CD1c-positive myeloid dendritic cell (primary cell): Measurements from ENCODE around the gene MTMR6.
A peak's percentile ranks its signal among the peaks of the same experiment; 100 is the strongest.
"Not testable (repeated sequence)": the region's sequence is repeated elsewhere in the genome, so short reads cannot be mapped to it uniquely, and the experiment has no call there.

ENCODE experiments used
- DNase-seq: peaks from one replicate; pipeline ENCODE4 v3.0.0-alpha.2; 2016; ENCODE audit errors: extremely low spot score

Gene MTMR6

DNA sequence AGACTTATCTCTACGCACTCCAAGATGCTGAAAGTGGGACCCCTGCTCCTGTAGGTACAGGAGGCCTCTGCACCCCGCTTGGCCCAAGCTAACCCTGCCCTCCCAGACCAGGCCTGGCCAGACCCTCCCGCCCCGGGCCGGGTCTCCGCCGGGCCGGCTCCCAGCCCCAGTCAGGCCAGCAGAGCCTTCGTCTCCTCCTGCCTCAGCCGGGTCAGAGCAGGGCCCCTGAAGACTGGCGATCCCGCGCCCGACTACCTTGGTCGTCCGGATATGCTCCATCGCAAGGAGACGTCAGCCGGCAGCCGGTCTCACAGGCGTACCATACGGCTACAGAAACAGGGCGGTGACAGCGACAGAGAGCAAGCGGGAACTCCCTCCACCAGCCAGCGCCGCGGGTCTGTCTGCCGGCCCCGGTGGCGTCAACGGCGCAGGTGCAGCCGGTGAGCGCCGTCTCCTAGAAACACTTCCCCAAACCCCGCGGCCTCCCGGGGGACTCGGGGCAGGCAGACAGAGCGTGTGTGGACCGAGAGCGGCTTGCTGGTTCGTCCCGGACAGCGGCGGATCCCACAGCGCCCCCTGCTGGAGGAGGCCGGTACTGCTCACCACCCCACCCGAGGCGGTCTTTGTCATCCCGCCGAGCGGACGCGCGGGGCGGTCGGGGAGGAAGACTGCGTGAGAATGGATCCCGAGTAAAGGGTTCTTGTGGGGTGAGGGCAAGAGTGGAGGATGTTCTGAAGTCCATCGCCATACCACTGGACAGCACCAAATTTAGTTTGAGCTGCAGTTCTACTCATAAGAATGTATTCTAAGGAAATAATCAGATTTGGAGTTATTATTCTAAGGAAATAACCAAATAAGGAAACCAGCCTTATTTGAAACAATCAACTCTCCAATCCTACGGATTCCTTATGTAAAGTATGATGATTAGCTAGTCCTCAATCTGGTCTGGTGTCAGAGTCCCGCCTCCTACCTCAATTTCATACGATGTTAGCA lies at the start of gene MTMR6:
TSS of gene MTMR6 (minus strand) at position 520 of the 993 bp plus-strand sequence. CDS start at position 279, 241 bp downstream.
- peak; percentile 96 for DNase-seq

DNA sequence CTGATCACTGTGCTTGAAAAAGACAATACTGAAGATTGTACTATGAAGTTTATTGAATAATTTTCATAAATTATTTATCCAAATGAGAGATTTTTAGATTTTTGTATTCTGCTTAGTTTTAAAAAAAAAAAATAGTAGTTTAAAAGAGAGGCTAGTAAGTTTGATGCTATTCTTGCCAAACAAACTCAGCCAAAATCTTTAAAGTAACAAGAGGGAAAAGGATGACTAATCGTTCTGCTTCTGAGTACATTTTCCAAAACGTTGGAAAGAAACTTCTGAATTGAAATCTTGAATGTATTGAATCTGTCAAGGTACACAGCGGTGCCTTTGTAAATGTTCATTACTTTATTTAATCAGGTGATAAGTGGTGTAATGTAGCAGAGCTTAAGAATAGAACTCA lies 48.6 kb upstream of the MTMR6 start:
- no peak for DNase-seq

DNA sequence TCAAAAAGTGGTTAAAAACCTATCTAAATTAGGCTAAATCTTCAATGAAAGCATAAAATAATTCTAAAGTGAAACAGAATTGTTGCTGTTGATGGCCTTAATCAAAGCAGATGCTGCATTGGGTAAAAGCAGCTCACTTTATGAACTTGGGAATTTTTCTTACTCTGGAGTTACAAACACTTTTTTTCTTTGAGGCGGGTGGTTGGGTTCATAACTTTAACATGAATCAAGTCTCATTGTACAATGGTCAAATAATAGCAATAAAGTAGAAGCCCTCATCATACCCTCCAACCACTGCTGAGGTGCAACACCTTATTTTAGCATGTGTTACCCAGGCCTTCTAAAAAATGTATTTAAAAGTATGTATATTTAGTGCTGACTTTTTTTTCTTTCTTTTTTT lies 43.3 kb upstream of the MTMR6 start:
- no peak for DNase-seq

DNA sequence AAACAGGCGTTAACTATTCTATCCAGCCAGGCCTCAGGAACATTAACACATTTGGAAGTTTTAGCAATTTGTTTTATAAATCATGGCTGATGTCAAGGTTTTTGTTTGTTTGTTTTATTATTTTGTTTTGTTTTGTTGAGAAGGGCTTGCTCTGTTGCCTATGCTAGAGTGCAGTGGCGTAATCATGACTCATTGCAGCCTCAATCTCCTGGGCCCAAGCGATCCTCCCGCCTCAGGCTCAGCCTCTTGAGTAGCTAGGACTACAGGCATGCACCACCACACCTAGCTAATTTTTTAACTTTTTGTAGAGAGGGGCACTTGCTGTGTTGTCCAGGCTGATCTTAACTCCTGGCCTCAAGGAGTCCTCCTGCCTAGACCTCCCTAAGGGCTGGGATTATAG lies 42.4 kb upstream of the MTMR6 start:
- DNase-seq: no peak

DNA sequence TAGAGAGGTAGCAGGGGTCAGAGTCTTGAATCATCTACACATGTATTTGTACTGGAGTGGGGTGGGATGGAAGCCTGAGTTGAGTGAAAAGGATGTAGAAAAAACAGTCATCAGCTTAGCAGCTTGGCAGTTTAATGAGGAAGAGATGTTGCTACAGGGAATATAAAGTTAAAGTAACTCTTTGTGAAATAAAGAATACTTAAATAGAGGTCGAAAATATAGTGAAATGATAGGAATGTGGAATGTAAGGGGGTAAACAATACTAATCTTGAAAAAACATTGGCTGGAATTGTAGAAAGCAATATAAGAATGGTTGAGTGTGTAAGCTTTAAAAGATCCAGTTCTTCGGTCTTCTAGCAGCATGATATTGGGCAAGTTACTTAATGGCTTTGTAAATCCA lies 36.8 kb upstream of the MTMR6 start:
- DNase-seq: no peak

DNA sequence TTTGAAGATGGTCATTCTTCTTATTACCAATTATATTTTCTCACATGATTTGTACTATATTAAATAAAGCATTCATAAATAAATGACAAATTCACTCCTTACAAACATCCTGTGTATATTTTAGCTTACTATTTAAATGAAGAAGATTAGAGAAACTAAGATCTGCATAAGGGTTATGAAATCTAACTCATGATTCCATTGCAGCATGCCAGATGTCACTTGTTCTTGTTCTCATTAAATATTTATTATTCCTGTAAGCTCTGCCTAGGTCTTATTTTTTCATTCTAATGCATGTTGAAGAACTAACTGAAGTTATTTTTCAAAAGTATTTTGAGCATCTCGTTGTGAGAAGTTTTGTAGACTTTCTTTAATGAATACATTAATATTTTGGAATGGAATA lies 32.5 kb upstream of the MTMR6 start:
- no peak for DNase-seq

DNA sequence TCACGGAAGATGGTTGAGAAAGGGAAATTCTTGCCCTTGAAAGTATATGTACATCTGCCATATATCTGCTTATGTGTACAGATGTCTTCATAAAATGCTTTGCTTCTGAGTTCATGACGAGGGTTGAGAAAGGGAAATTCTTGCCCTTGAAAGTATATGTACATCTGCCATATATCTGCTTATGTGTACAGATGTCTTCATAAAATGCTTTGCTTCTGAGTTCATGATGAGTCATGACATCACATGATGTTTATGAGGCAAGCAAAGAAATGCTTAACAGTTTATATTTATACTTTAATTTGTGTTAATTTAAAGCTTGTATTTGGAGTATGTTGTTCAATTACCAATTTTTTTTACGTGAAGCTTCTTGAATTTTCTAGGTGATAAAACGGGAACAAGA lies 31.7 kb upstream of the MTMR6 start:
- not testable (repeated sequence) for DNase-seq

DNA sequence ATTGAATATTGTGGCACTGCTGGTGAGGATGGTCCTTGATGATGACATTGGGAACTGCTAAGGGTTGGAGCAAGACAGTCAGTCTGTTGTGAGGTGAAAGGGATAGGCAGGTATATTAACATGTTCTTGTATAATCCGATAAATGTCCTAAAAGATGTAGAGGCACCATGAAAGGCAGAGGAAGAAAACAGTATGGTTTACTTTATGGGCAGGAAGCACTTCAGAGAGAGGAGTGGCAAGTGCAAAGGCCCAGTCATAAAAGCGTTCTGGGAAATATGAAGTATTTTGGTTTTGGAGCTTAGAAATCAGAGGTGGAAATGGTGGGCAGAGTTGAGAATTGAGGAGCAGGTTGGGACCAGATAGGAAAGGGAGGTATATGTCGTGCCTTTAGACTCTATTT lies 23.6 kb upstream of the MTMR6 start:
- no peak for DNase-seq

DNA sequence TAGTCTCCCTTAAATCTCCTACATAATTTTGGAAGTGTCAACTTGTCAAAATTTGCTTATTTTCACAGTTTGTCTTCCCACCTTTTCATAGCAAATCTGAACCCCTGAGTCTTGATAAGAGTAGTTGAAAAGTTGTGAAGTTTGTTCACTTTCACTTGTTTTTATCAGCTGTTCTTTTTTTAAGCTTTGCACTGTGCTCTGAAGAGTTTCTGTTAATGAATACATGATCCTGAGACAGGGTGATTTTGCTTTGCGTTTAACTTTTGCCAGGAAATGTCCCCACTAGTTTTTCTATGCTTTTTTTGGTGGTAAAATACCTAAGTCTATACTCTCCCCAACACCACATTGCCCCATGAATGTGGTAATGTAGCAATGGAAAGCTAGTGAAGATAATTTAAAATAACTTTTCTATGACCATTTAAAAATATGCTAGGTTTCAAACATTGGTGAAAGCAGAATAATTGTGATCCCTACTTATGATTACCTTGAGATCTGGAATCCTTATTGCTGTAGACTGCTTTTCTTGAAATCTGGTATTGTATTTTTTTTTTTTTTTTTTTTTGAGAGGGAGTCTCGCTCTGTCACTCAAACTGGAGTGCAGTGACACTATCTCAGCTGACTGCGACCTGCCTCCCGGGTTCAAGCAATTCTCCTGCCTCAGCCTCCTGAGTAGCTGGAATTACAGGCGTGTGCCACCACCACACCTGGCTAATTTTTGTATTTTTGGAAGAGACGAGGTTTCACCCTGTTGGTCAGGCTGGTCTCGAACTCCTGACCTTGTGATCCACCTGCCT lies 19.6 kb upstream of the MTMR6 start:
- DNase-seq: no peak

DNA sequence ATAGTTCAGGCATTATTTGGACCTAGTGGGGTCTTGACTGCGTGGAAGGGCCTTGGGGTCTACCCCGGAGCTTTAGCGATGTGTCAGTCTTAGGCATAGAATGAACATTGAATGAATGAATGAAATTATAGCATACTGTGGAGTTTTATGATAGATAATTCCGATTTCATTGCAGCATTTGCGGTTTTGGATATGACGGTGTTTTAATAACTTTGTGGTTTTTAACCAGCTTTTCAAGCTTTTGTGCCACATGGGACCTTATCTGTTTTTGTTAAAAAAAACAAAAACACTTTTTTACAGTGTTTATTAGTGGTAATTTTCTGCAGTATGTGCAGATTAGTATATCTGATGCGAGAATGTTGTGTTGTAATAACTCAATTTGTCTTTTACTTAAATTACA lies 14.8 kb upstream of the MTMR6 start:
- DNase-seq: peak; percentile 8

DNA sequence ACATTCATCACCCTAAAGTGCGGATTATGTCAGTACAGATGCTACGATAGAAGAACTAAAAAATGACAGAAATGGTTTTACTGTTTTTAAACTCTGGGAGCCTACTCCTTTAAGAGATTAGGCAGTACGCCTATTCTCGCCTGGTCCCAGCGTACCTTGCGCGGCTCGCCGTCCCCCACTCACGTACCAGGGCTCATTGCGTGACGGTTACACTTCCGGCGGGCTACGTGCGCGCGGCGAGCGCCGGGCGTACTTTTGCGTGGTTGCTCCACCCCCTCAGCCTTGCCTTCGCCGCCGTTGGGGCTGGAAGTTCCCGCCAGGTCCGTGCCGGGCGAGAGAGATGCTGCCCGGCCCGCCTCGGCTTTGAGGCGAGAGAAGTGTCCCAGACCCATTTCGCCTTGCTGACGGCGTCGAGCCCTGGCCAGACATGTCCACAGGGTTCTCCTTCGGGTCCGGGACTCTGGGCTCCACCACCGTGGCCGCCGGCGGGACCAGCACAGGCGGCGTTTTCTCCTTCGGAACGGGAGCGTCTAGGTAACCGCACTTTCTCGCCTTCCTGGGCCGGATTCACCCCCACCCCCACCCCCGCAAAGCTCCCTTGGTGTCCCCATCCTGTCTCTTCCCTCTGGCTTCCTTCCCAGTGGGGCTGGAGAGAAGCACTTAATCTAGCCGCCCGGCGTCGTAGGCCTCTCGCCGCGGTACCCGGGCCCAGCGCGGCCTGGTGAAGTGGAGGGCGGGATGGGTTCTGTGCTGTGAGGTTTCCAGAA lies 14.2 kb upstream of the MTMR6 start, which contains the start of gene NUP58:
TSS of gene NUP58 (plus strand) at position 279 of the 767 bp plus-strand sequence. CDS start at position 428, 149 bp downstream.
- peak; percentile 97 for DNase-seq

DNA sequence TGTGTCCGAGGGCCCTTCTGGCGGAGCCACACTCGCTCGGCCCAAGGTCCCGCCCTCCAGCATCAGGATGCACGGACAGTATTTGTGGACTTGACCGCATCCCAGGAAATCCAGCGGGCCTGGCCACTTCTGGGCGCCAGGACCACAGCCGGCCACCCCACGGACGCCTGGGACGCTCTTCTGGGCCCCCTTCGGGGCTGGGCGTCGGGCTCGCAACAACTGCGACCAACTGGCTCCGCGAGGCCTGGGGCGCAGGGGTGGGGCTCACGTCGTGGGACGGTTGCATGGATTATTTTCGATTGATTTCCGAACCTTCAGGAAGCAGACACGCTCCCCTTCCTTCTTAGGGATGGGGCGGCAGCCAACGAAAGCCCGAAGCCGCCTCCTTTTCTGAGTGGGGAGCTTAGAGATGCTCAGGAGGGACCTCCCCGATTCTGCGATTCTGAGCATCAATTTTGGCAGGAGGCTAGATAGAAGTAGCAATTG lies 13.6 kb upstream of the MTMR6 start:
- DNase-seq: no peak

DNA sequence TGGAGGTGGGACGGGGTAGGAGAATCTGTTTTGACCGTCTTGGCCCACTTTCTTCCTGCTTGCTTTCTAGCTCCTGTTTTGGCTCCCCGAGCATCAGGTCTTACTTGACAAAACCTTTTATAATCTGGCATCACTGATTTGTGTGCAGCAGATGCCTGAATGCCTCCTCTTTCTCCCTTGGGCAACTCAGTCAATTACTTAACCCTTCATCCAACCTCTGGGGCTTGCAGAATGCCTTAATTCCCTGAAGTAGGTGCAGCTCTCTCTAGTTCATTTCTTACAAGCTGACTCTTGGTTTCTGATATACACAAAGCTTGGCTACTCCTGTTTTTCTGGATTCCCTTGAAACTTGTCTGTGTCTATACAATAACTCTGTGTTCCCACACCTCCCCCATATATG lies 8.4 kb upstream of the MTMR6 start:
- DNase-seq: no peak

DNA sequence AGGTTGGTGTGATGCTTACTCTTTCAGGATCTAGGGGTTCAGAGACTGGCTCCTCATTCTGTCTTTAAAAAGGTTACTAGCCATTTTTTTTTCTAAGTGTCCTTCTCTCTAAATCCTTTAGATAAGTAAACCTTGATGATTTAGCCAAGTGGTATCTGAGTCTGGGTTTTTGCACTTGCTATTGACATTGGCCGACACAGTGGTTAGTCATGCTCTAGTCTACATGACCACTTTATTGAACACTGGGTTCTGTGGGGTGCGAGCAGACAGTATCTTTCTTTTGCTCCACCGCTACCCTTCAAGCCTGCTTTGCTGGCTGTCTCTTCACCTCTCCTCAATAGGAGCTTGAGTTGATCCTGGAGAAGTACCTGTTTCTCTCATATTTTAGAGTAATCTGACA lies 7.9 kb upstream of the MTMR6 start:
- no peak for DNase-seq

DNA sequence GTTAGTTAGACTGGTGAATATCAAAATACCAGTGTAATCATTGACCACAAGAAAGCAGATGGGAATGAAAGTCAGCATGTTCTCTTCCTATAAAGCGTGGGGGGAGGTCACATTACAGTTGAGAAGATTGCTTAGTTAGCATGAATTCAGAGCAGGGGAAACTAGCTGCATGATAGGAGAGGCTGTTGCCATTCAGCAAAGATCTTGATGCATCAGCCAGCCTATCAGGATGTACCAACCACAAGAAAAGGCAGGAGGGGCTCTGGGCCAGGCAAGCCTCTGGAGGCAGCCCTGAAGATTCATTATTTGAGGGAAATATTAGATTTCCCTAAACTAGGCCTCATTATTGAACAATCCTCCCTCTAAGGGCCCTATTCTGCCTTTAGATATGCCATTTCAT lies 5.0 kb upstream of the MTMR6 start:
- DNase-seq: peak; percentile 13

DNA sequence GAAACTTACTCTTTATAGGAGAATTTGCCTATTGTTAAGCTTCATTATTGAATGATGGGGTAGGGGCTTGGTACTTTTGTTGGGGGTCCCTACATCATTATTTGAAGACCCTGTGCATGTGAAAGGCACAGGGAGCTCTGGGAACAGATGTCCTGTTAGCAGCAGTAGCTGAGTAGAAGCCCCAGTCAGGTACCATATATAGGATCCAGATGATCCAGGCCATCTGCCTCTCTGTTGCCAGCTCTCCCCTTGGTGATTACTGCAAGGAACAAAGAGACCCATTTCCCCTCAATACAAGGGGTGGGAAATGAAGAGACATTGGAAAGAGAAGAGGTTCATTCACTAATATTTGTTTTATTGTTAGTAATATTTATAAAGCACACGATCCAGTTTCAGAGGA lies 4.4 kb upstream of the MTMR6 start:
- DNase-seq: no peak

DNA sequence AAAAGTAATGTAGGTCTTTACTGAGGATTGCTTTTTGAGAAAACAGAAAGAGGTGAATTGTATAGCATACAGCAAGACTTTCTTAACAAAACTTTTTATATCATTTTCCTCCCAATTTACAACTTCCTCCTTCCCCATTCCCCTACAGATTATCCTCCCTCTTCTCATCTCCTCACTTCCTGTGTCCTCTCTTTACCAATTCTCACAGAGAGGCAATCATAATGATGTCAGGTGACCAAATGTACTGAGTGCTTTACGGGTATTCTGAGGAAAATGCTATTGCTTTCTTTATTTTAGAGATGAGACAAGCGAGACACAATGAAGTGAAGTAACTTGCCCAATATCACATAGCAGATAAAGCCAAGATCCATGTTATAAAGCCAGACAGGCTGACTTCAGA lies 1.7 kb upstream of the MTMR6 start:
- peak; percentile 34 for DNase-seq

DNA sequence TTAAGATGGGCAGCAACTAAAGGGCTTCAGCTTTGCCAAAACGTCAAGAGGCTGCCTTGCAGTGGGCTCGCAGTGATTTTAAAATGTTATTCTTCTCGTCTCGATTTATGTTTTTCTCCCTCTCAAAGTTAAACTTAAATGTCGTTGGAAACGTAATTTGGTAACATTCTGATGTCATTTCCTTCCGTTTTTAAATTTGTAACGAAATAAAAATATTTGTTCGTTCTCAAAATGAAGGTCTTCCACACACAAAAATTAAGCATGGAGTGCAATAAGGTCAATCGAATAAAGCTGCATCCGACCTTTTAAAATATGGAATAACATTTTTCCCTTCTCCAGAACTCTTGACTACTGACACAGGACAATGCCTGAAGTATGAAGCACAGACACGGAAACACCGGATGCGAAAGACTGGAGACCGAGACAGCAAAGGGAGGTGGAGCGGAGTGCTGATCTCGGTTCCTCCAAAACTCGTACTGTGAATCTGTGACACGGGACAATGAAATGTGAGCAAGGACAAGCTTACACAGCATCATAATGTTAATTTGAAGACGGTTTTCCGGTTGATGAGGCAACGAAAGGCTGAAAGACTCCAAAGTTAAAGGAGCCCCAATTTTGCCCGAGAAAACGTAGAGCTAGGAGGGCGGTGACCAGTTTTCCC lies 850 bp downstream of the MTMR6 start:
- DNase-seq: peak; percentile 82

DNA sequence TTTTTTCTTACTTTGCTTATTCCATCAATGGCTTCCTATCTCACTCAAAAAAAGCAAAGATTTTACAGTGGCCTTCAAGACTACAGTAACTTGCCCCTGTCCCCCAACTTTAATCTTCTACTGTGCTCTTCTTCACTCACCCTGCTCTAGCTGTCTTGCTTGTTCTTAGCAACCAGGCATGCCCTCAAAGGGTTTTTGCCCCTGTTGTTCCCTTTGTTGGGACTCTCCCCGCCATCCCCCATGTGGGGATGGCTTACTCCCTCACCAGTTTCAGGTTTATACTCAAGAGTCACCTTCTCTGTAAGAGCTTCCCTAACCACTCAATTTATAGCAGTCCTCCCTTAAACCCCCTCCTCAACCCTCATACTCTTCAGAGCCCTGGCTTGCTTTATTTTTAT lies 5.4 kb downstream of the MTMR6 start:
- DNase-seq: no peak

DNA sequence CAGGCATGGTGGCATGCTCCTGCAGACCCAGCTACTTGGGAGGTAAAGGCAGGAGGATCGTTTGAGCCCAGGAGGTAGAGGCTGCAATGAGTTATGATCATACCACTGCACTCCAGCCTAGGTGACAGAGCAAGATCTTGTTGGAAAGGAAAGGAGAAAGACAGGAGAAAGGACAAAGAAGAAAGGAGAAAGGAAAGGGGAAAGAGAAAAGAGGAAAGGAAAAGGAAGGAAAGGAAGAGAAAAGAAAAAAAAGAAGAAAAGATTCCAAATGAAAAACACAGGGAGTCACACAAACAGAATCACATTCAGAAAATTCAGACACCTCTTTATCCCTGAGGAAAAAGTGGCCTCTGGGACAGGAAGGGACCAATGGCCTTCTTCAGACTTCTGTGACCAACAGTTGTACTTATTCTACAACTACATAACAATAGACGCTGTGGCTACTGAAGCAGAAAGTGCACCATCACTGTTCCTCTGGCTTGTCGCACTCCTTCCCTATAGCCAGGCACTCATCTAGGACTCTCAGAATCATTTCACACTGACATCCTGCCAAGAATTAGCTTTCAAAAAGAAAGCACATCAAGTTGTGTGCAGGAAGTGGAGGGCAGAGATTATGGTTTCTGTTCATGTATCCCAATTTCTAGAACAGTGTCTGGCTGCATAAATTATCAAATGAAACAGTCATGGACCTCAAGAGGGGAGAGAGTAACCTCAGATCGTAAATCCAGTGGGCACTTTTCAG lies 5.9 kb downstream of the MTMR6 start:
- DNase-seq: peak; percentile 28
